HG03045 (cell line): ENCODE data around the gene PSMD14.

ENCODE experiments used
- ATAC-seq: cut with Tn5 transposase; IDR thresholded peaks from one replicate; pipeline ENCODE4 v1.9.1; 2021; ENCODE audit warnings: mild to moderate bottlenecking, moderate library complexity; ENCODE audit not compliant: unreplicated experiment

PSMD14 gene

GRCh38 chr2:161379740-161380139, 71.5 kb downstream of the PSMD14 start:
- ATAC-seq: no peak

- no peak for ATAC-seq
Observed at GRCh38 chr2:161381546-161381945, 73.3 kb downstream of the PSMD14 start.

GRCh38 chr2:161382747-161383146, 74.5 kb downstream of the PSMD14 start:
- ATAC-seq: no peak

GRCh38 chr2:161384864-161385263, 76.6 kb downstream of the PSMD14 start:
- peak; percentile 85 for ATAC-seq

- ATAC-seq: no peak
Observed at GRCh38 chr2:161386228-161386824, 78.1 kb downstream of the PSMD14 start.

GRCh38 chr2:161388146-161388779, 80.0 kb downstream of the PSMD14 start:
- no peak for ATAC-seq

GRCh38 chr2:161391737-161392506, 83.7 kb downstream of the PSMD14 start:
- ATAC-seq: no peak

- ATAC-seq: no peak
Observed at GRCh38 chr2:161400076-161400475, 91.9 kb downstream of the PSMD14 start.

- no peak for ATAC-seq
Observed at GRCh38 chr2:161402297-161402696, 94.1 kb downstream of the PSMD14 start.

GRCh38 chr2:161406316-161406715, 98.1 kb downstream of the PSMD14 start:
- no peak for ATAC-seq

GRCh38 chr2:161407597-161407996, 99.4 kb downstream of the PSMD14 start:
- no peak for ATAC-seq

- no peak for ATAC-seq
Observed at GRCh38 chr2:161409308-161409907, 101.2 kb downstream of the PSMD14 start.

GRCh38 chr2:161412346-161412745, 104.1 kb downstream of the PSMD14 start:
- no peak for ATAC-seq

GRCh38 chr2:161414042-161415033, 106.1 kb downstream of the PSMD14 start:
- ATAC-seq: peak; percentile 47

GRCh38 chr2:161415034-161415986, 107.1 kb downstream of the PSMD14 start:
- ATAC-seq: peak; percentile 33

GRCh38 chr2:161415987-161416707, 107.9 kb downstream of the PSMD14 start, which contains the start of gene TBR1:
Gene TBR1 (plus strand): TSS chr2:161416297. CDS start chr2:161416411, 114 bp downstream.
- no peak for ATAC-seq

- no peak for ATAC-seq
Observed at GRCh38 chr2:161416708-161417437, 108.6 kb downstream of the PSMD14 start.
